OCI-LY3 (cell line): ENCODE data around the gene PABPC4L.

Experiments
- EZH2phosphoT487 ChIP-seq: fragments of 200-600 bp; shearing (Covaris generic); IDR thresholded peaks from 2 replicates; pipeline ENCODE4 v1.6.1; 2018; ENCODE audit warnings: antibody characterized with exemption, mixed run types, low read depth
- TF ChIP-seq, protein P1 (sequence below): fragments of 200-600, 300-600 bp; sonication (generic); IDR thresholded peaks from 2 replicates; pipeline ENCODE4 v1.5.1; 2014; ENCODE audit warnings: antibody characterized with exemption, low read length, low read depth

- TF ChIP-seq, protein P1, sequence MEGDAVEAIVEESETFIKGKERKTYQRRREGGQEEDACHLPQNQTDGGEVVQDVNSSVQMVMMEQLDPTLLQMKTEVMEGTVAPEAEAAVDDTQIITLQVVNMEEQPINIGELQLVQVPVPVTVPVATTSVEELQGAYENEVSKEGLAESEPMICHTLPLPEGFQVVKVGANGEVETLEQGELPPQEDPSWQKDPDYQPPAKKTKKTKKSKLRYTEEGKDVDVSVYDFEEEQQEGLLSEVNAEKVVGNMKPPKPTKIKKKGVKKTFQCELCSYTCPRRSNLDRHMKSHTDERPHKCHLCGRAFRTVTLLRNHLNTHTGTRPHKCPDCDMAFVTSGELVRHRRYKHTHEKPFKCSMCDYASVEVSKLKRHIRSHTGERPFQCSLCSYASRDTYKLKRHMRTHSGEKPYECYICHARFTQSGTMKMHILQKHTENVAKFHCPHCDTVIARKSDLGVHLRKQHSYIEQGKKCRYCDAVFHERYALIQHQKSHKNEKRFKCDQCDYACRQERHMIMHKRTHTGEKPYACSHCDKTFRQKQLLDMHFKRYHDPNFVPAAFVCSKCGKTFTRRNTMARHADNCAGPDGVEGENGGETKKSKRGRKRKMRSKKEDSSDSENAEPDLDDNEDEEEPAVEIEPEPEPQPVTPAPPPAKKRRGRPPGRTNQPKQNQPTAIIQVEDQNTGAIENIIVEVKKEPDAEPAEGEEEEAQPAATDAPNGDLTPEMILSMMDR: no peak
- TF ChIP-seq EZH2phosphoT487: no peak
These were observed 42.4 kb upstream of the PABPC4L start for GRCh38 chr4:134243742-134244713.
